Left renal cortex interstitium (tissue), 4 donors: ENCODE measurements around the gene IGSF3. TPM values are rescaled to one million over a fixed set of nuclear protein-coding genes. Genes with fewer than 3 reads are reported as not detected.
"Not testable (repeated sequence)": the region's sequence is repeated elsewhere in the genome, so short reads cannot be mapped to it uniquely, and the experiment has no call there.

ENCODE experiments used
- DNase-seq, 4 donors: peaks; one replicate each; pipeline ENCODE4 v3.0.0-alpha.2; 2013; ENCODE audit warnings: low read depth in 4 of 4, low spot score in 2 of 4, missing footprints in 1 of 4
- polyA plus RNA-seq, 4 donors: library from polyadenylated mRNA; unstranded; fragments of 120-200 nt; gene quantifications; one replicate each; pipeline ENCODE4 v1.2.1, GENCODE V29; 2013; ENCODE audit not compliant: insufficient read length in 4 of 4

Gene IGSF3
- polyA plus RNA-seq, 4 donors, result 26.0 to 29.4 (median 28.7) TPM

DNA sequence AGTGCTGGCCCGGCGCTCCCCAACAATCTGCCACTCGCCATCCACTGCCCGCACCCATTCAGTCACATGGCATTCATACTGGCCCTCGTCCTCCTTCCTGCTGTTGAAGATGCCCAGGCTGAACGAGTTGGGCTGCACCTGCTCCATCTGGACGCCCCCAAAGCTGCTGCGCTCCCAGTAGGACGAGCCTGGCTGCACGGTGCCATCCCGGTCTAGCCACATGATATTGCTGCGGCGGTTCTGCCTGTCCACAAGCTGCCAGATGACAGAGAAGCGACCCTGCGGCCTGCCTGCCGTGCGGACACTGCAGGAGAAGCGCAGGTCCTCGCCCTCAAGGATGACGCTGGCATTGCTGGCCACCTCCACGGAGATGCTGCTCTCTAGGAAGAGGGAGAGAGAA, 63.9 kb downstream of the IGSF3 start:
- not testable (repeated sequence) for DNase-seq

DNA sequence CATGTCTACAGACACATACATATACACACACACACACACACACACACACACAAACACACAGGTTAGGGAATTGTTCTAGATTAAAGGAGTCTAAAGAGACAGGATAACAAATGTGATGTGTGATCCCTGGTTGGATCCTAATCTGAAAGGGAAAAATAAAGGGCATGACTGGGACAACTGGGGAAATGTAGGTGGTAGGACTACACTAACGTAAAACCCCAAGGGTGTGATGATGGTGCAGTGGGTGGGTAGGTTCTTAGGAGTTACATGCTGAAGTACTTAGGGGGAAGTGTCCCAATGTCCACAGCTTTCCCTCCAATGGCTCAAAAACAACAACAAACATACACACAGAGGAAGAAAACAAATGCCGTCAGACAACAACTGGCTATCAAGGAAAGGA, 68.2 kb downstream of the IGSF3 start:
- not testable (repeated sequence) for DNase-seq

DNA sequence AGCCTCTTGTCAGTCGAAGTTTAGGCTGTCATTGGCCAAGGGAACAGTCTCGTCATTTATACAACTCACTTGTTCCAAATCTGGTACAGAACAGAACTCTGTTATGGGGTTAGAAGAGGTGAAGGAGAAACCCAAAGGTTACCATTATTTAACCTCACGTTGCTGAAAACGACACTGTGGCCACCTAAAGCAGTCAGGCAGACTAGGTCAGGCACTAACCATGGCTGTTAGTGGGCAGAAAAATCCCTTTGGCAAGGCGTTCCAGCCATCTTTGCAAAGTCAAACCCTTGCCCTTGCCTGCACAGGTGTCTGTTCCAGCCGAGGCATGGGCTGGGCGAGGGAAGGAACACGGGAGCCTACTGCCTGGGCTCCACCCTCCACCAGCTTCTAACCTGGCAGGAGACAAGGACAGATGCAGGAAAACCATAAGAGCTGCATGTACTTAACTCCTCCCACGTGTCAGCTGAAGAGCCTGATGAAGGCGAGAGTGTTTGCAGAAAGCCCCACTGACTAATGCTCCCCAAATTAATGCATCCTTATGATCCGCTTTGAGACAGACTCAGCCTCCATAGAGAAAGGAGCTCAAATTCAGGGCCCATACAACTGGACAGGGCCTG, 69.0 kb downstream of the IGSF3 start:
- not testable (repeated sequence) for DNase-seq

DNA sequence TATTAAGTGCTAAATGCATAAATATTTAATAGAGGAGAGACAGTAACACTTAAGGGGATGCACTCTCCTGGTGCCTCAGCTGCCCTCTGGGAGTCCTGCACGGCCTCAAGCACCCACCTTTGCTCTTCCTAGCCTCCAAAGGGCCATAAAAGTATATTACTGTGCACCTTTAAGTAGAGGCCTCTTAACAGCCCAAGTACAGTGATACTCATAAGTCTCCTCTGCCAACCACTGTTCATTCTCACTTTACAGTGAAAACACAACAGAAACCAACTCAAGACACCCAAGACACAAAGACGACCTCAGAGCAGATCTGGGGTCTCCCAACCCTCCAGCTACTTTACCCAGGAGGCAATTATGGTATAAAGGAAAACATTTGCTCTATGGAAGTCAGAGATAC, 70.1 kb downstream of the IGSF3 start:
- not testable (repeated sequence) for DNase-seq

DNA sequence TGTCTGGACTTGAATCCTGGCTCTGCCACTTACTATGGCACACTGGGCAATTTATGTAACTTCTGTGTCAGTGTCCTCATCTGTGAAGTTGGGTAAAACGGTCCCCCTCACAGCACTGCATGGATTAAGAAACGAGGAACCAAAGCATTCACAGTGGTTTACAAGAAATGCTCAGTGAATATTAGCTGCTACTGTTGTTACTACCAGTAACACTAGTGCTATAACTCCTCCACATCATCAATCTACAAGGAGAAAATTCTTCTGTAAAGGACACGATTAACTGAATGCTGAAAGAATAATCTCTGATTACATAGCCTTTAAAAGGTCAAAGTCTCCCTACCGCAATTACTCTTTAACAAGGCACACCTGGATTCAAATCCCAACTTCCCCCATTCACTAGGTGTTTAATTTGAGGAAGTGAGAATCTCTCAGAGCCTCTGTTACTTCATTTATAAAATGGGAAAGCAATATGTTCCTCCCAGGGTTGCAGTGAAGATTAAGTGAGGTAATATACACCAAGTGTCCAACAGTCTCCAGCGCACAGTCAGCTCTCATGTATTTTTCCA, 70.7 kb downstream of the IGSF3 start:
- not testable (repeated sequence) for DNase-seq

DNA sequence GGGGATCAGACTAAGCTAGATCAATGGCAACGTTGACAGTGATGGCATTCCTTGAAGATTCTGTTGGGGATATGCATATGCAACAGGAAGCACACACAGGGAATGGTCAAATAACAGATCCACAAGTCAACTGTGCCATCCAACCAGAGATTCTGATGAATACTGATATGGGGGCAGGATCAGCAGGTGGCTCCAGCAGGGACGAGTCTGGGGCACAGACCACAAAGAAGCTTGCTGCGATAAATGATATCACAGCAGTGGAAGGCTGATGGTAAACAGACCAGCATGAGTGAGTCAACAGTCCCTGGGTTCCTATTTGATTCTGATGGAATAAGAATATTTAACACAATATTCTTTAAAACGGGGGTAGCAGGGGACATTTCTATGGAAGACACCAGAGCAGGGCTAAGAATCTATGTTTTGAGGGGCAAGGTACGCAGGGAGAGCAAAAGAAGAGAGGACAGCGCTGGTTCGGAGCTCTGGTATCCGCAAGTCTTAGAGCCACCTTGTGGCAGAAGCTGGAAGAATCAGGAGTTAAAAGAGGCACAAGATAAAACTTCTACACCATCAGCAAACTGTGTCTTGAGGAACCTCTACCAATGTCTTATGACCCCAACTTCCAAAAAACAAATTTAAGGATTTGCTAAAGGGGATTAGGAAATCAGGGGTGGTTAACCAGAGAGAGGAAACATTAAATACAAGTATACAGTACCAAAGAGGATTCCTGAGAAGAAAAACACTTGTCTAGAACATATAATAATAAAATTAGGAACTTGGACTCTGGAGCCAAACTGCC, 71.4 kb downstream of the IGSF3 start:
- DNase-seq, result not testable (repeated sequence)

DNA sequence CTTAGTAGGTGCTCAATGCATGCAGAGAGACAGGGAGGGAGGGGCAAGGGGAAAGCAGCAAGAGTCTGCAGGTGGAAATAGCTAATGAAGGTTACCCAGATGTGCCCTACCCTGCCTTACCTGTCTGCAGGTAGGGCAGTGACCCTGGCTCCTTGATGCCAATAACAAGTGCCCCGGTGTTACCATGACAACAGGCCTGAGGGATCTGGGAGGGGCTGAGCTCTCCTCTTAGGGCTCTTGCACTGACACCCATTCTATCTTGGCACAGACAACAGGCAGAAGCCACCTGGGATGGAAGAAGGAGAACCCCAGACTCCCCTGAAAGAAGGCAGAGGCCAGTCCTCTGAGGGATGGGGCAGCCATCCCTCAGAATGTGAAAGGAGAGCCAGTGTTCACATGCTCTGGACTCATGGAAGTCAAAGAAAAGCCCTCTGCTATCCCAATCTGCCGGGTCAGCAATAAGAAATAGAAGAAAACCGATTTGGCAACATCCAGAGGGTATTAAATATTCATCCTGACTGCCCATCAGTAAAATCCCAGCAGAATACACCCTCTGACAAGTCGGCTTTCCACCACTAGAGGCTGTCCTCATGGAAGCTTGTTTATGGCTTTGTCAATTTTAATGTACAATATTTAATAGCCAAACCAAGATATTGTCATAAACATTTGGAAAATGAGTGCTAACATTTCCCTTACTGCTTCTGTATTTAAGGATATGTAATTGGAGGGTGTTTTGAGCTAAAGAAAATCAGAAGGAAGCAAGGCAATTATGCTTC, 72.3 kb downstream of the IGSF3 start:
- DNase-seq, result not testable (repeated sequence)

DNA sequence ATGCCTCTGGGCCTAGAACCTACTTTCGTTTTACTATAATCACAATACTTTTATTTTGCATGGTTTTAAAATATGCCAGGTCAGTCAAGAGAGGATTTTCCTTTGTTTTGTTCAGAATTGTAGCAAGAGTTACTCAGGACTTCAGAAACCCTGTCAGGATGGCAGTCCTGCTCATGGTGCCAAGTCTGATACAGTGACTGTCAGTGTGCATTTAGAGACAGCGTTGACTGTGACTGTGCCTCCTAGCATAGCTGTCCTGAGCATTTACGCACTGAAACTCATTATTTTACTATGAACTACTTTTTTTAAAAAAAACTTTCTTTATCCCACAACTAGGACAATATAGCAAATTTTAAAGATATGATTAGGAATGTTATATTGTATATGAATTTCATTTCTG, 73.6 kb downstream of the IGSF3 start:
- not testable (repeated sequence) for DNase-seq

DNA sequence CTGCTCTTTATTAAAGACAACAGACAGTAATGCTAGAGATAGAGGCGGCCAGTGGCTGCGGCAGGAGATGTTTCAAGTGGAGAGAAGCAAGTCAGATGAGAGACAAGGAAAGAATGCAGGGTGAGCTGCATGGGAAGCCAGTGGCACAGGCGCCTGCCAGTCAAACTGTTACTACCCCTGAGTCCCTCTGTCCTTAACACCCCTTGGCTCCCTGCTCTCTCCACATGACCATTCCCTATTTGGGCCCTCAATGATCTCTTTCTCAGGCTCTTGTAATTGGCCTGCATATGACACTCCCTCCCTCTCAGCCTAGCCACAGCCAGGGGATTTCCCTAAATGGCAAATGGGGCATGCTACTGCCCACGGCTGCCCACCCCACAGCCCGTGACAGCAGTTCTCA, 74.1 kb downstream of the IGSF3 start:
- not testable (repeated sequence) for DNase-seq

DNA sequence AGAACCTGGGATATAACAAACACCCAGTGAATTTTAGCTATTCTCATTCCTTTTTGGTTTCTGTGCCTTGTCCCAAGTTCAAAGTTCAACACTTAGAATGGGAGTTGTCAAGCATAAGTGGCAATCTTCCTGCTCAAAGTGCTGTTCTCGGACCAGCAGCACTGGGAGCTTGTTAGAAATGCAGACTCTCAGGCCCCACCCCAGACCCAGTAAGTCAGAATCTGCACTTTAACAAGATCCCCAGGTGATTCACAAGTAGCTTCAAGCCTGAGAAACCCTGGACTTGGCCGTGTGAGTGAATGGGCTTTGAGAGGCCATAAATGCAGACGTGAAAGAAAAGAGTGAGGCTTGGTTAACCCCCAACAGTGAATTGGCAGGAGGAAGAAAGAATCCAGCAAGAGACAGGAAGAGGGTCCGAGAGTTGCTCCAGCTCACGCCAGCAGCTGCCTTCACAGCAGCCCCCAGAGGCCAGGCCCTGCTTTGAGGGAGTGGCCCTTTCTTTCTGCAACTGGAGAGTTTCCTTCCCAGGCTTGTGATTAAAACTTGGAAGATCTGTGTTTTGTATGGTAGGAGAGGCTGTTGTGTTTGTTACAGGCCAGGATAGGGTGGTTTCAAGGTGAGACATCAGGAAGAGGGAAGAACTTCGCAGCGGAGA, 75.5 kb downstream of the IGSF3 start:
- not testable (repeated sequence) for DNase-seq

DNA sequence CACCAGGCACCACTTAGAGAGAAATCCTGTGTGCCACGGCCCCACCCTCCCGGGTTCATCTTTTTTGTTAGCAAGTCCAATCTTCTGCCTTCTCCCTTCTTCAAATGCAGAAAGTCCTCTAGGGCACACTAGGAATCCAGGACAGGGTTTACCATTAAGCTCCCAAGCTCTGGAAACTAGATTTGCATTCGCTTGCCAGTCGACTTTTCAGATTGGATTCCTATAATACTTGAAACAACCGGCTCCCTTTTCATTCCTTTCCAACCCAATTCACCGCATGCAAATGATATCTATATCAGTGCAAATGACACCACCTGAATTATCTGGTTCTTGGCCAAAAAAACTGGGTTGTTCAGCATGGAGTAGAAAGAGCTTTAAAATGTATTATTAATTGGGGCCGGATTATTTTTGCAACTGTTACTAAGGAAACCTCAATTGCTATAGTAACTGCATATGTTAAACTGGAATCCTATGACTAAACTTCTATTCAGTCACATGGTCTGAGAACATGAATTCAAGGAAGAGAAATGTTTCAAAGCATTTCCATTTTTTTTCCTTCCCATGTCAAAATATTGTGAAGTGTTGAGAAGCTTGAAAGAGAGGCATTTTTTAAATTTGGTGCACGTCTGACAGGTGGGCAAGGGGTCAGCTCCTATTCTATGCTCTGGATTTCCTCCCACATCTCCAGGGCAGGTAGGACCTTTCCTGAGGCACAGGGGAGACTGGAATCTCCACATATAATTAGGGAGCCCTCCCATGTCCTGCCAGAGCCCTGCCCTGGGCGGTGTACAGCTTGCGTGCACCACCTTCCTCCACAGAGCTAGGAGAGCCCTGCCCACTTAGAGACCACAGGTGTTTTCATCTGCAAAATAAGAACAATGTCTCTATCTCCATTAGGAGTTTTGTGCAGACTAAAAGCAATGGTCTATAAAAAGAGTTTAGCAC, 76.3 kb downstream of the IGSF3 start:
- DNase-seq, result not testable (repeated sequence)

DNA sequence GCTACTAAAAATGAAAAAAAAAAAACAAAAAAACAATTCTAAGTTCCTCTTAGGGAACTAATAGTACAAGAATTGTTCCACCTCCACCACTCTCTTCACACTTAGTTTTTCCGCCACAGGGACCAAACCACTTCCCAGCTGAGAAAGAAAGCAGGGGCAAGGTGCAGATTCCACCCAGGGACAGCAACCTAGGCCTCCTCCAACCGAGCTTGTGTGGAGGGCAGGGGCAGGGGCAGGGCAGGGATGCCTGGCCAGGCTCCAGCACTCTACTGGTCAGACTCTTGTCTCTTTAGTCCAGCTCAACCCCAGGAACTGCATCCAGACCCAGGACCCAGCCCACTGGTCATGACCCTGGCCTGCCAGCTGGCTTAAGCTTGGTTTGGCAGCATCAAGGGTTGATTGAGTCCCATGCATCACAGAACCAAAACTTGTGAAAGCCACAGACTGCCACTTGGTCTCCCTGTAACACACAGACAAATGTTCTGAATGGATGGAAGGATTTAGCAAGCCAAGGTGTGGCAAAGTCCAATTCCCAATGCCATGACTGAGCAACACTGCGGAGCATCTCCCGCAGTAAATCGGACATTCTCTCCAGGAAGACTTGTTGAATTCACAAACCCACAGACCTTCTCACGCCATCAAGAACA, 77.1 kb downstream of the IGSF3 start:
- not testable (repeated sequence) for DNase-seq

DNA sequence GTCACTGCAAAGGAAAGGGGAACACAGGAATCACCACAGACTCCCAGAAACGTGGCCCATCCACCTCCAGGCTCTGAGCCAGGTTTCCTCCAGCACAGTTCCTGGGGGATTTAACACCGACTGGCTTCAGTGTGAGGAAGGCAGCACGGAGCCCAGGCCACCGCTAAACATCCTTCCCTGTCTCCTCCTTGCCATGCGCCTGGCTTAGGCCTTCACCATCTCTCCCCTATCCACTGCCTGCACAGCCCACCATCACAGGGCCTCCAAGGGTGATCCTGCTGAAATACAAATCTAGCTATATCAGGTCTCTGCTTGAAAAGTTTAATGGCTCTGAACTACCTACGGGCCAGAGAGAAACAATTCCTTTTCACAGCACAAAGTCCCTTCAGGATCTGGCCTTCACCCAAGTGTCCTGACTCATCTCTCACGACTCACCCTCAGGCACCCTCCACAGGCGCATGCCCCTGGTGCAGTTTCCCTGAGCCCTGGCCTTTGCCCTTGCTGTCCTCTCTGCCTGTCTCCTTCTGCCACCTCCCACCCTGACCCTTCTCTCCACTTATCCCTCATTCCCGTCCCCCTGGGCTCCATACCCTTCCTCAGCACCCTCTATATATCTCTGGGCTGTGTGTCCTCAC, 78.3 kb downstream of the IGSF3 start:
- DNase-seq, result not testable (repeated sequence)

DNA sequence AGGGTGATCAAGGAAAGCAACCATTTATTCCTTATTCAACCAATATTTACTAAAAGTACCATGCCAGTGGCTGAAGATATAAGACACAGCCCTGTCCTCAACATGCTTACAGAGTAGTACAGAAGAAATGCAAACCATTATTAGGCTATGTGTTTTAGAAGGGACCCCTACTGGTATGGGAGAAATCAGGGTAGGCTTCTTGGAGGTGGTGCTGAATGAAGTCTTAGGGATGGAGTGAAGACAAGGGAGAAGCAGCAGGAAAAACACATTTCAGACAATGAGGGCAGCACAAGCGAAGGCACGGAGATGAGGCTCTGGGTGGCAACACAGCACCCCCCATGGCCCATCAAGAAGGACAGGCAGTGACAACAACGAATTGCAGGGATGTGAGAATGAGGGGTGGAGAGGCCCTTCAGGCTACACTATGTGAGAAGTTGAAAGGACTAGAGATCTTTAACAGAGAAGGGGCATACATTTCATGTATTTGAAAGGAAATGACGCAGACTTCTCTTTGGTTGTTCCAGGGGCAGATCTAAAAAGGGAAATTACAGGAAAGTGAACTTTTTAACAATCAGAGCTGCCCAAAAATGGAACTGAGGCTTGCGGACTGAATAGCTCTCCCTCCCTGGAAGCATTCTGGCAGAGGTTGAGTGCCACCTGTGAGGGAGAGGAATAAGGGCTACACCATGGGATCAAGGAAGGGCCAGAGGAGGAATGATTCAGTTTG, 79.9 kb downstream of the IGSF3 start:
- DNase-seq, result no peak

DNA sequence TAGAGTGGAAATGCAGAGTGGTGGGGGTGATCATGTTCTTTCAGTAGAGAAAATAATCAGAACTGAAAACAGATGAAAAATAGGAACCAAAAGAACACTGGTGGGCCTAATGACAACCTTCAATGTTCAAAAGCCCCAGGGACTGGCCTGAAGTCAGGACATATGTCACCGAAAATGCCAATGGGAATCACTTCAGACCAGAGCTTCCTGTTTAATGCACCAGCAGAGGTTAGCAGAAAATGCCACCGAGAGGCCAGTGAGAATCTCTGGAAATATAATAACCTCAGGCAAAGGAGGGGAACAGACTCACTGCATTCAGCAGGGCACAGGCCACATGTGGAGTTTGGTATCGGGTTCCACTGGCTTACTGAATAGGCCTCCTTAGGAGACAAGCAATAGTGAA, 80.8 kb downstream of the IGSF3 start:
- DNase-seq, result no peak

DNA sequence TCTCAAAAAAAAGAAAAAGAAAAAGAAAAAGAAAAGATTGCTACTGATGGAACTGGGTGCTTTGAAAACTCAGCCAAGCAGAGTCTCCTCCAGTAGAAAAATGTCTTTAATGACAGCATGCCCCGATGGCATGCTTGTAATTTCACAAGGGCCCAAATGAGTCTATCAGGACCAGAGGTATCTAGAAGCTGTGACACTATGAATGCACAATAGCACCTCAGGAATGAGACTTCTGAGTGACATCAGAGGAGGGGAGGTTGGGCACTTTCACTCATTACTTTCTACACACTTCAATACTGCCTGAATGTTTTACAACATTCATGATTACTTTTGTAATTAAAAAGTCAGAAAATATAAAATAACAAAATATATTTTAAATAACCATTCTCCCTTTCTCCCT, 81.6 kb downstream of the IGSF3 start:
- DNase-seq, result no peak

DNA sequence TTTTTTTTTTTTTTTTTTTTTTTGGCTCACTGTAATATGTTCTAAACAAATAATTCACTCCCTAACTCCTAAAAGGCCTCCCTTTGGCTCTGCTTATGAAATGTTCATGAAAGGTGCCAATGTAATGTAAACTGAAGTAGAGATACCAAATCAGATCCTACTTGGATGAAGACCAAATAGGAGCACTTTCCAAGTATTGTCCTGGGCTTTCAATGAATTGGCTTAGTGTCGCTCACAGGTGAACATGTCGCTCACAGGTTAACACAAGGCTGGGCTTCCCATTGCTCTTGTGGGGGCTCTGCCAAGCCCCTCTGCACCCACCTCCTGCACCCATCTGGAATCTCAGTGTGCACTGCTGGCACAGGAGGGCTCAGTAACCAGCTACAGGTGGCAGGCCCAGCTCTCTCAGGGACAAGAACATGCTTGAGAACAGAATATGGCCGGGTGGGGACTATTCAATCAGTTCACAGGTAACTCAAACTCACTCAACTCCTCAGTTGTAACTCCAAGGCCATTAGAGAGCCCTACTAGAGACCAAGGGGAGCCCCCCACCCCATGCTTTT, 86.1 kb downstream of the IGSF3 start:
- DNase-seq, result no peak
